K562 (cell line): Measurements from ENCODE around the gene STK24. TPM values are rescaled to one million over a fixed set of nuclear protein-coding genes. Genes with fewer than 3 reads are reported as not detected.

Experiments
- CREB3L1 ChIP-seq: fragments of 450-650 bp; IDR thresholded peaks from 2 replicates; pipeline ENCODE4 v1.6.1; 2014; ENCODE audit warnings: low read depth, mild to moderate bottlenecking, moderate library complexity, borderline replicate concordance
- EWSR1 ChIP-seq: fragments of 450-650 bp; IDR thresholded peaks from 2 replicates; pipeline ENCODE4 v1.6.1; 2018; ENCODE audit warnings: borderline replicate concordance, mild to moderate bottlenecking, low read depth, moderate library complexity; ENCODE audit not compliant: partially characterized antibody
- FOXM1 ChIP-seq, 2 experiments: fragments of 450-650 bp in 1 of 2; sonication (generic) in 1 of 2; formaldehyde crosslinking in 1 of 2; IDR thresholded peaks; 2 replicates each; pipeline versions ENCODE4 v1.6.1 to v1.9.0; 2017 to 2022; ENCODE audit warnings: low read depth in 2 of 2, mild to moderate bottlenecking in 2 of 2, missing genetic modification reagents in 1 of 2, moderate library complexity in 1 of 2
- HIVEP1 ChIP-seq: fragments of 250-450 bp; sonication (Bioruptor Pico); IDR thresholded peaks from 2 replicates; pipeline ENCODE4 v1.4.0; 2020; ENCODE audit warnings: mild to moderate bottlenecking
- HNRNPK ChIP-seq: fragments of 200-400 bp; formaldehyde crosslinking; IDR thresholded peaks from one replicate; pipeline ENCODE4 v1.6.1; 2018; ENCODE audit warnings: mild to moderate bottlenecking, low read depth, low read length; ENCODE audit not compliant: poor library complexity, severe bottlenecking
- LARP7 ChIP-seq: fragments of 450-650 bp; IDR thresholded peaks from 2 replicates; pipeline ENCODE4 v1.6.1; 2016
- MAX ChIP-seq: sonication (generic); formaldehyde crosslinking; IDR thresholded peaks from 2 replicates; pipeline ENCODE4 v1.9.0; 2022; ENCODE audit warnings: mild to moderate bottlenecking, missing genetic modification reagents
- MCM7 ChIP-seq, 2 experiments: fragments of 450-650 bp; IDR thresholded peaks; 2 replicates each; pipeline ENCODE4 v1.6.1; 2016 to 2018
- MEF2A ChIP-seq: IDR thresholded peaks from 2 replicates; pipeline ENCODE4 v1.6.1; 2011; ENCODE audit warnings: low read depth, mild to moderate bottlenecking, low read length, moderate library complexity; ENCODE audit not compliant: control insufficient read depth
- MTA2 ChIP-seq: fragments of 450-650 bp; IDR thresholded peaks from 2 replicates; pipeline ENCODE4 v1.6.1; 2016; ENCODE audit warnings: low read depth
- NR0B1 ChIP-seq: fragments of 450-650 bp; IDR thresholded peaks from one replicate; pipeline ENCODE4 v1.6.1; 2018; ENCODE audit warnings: mild to moderate bottlenecking, moderate library complexity; ENCODE audit not compliant: partially characterized antibody
- OTX1 ChIP-seq: fragments of 450-650 bp; formaldehyde crosslinking; IDR thresholded peaks from 2 replicates; pipeline ENCODE4 v1.4.0; 2022; ENCODE audit warnings: mild to moderate bottlenecking
- RUNX1 ChIP-seq: sonication (generic); IDR thresholded peaks from 2 replicates; pipeline ENCODE4 v1.6.1; 2016; ENCODE audit warnings: antibody characterized with exemption, low read depth
- SIRT6 ChIP-seq: IDR thresholded peaks from one replicate; pipeline ENCODE4 v1.6.1; 2012; ENCODE audit warnings: low read depth, mild to moderate bottlenecking, control low read depth, inconsistent platforms, low read length, moderate library complexity
- SMARCC2 ChIP-seq: fragments of 450-650 bp; IDR thresholded peaks from 2 replicates; pipeline ENCODE4 v1.6.1; 2017; ENCODE audit warnings: antibody characterized with exemption, moderate library complexity, mild to moderate bottlenecking, low read depth
- STAT5B ChIP-seq: fragments of 250-450 bp; sonication (Bioruptor Pico); IDR thresholded peaks from 2 replicates; pipeline ENCODE4 v1.8.0; 2021; ENCODE audit warnings: mild to moderate bottlenecking, inconsistent platforms
- TCFL5 ChIP-seq: fragments of 250-450 bp; sonication (Bioruptor Pico); conservative IDR thresholded peaks from 2 replicates; pipeline ENCODE4 v1.6.1; 2021; ENCODE audit warnings: mild to moderate bottlenecking, moderate library complexity, matching md5 sums
- THAP7 ChIP-seq: fragments of 250-450 bp; sonication (Bioruptor Pico); IDR thresholded peaks from 2 replicates; pipeline ENCODE4 v1.5.0; 2021
- ZNF232 ChIP-seq: sonication (generic); formaldehyde crosslinking; IDR thresholded peaks from 2 replicates; pipeline ENCODE4 v1.8.0; 2022; ENCODE audit warnings: mild to moderate bottlenecking, missing genetic modification reagents
- ZNF354B ChIP-seq: fragments of 250-450 bp; sonication (Bioruptor Pico); IDR thresholded peaks from 2 replicates; pipeline ENCODE4 v1.4.0; 2020
- ZNF431 ChIP-seq: sonication (generic); formaldehyde crosslinking; IDR thresholded peaks from 2 replicates; pipeline ENCODE4 v1.8.0; 2022; ENCODE audit warnings: mild to moderate bottlenecking, missing genetic modification reagents
- polyA plus RNA-seq, 8 experiments: library from polyadenylated mRNA; depleted of rRNA in 4 of 8; stranded (reverse) in 5 of 8; unstranded in 3 of 8; fragments of >200 nt; fragmentation: Nextera tagmentation in 2 of 8; fragmentation: Illumina TruSeq in 1 of 8; extraction: Ambion mirVana in 2 of 8; extraction: Trizol in 1 of 8; gene quantifications; 2 replicates each; pipeline versions ENCODE4 v1.2.1 to v1.2.3, GENCODE V29; 2011 to 2014; ENCODE audit warnings: inconsistent platforms in 1 of 8, missing spikeins in 1 of 8
- total RNA-seq, 7 experiments: library from RNA; depleted of rRNA in 6 of 7; stranded (reverse); fragments of >200 nt in 6 of 7; fragmentation: Illumina TruSeq in 2 of 7; extraction: Trizol in 2 of 7; gene quantifications; 2 replicates each; pipeline versions ENCODE4 v1.2.1 to v1.2.3, GENCODE V29; 2011 to 2021; ENCODE audit warnings: low replicate concordance in 1 of 7
- TF ChIP-seq, protein P1 (sequence below): fragments of 450-650 bp; IDR thresholded peaks from 2 replicates; pipeline ENCODE4 v1.6.1; 2018; ENCODE audit warnings: mild to moderate bottlenecking, low read depth; ENCODE audit not compliant: partially characterized antibody

STK24 gene
- total and polyA plus RNA-seq, 9 of the 15 experiments (the other 6 are each of a cell fraction or from before 2014, with no cell fraction given): 3.8 to 78.4 (median 28.2) TPM

GRCh38 chr13:98480915-98481877, 95.7 kb downstream of the STK24 start (continued):
- TF ChIP-seq ZNF232 (CRISPR knock-in tag) (no peak), NR0B1 (no peak), MEF2A (no peak), OTX1 (CRISPR knock-in tag) (no peak), FOXM1 (IDR thresholded peaks at IDR 0.05; ENCODE audit: low read depth) (no peak), FOXM1 (CRISPR knock-in tag; IDR thresholded peaks at IDR 0.05; ENCODE audit: low read depth) (no peak), THAP7 (no peak), EWSR1 (no peak), CREB3L1 (no peak), TCFL5 (CRISPR knock-in tag) (no peak), ZNF354B (CRISPR knock-in tag) (no peak), STAT5B (CRISPR knock-in tag) (no peak), MAX (no peak), LARP7 (no peak), ZNF431 (CRISPR knock-in tag) (no peak), SIRT6 (no peak), HNRNPK (no peak), RUNX1 (no peak), MCM7 (IDR thresholded peaks at IDR 0.05) (no peak), MTA2 (no peak), SMARCC2 (no peak), HIVEP1 (CRISPR knock-in tag) (no peak)
- TF ChIP-seq, protein P1, sequence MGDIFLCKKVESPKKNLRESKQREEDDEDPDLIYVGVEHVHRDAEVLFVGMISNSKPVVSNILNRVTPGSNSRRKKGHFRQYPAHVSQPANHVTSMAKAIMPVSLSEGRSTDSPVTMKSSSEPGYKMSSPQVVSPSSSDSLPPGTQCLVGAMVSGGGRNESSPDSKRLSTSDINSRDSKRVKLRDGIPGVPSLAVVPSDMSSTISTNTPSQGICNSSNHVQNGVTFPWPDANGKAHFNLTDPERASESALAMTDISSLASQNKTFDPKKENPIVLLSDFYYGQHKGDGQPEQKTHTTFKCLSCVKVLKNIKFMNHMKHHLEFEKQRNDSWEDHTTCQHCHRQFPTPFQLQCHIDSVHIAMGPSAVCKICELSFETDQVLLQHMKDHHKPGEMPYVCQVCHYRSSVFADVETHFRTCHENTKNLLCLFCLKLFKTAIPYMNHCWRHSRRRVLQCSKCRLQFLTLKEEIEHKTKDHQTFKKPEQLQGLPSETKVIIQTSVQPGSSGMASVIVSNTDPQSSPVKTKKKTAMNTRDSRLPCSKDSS: no peak
